HUDEP-2 (cell line): ENCODE results near the gene CYP4F22.
A peak's percentile ranks its signal among the peaks of the same experiment; 100 is the strongest.
"Not testable (repeated sequence)": the region's sequence is repeated elsewhere in the genome, so short reads cannot be mapped to it uniquely, and the experiment has no call there.

ENCODE experiments used
- DNase-seq, 76 experiments: peaks; one replicate each; lab custom pipeline; 2025; ENCODE audit not compliant: unreplicated experiment in 76 of 76; lab: John Stamatoyannopoulos, UW

CYP4F22 gene

DNA sequence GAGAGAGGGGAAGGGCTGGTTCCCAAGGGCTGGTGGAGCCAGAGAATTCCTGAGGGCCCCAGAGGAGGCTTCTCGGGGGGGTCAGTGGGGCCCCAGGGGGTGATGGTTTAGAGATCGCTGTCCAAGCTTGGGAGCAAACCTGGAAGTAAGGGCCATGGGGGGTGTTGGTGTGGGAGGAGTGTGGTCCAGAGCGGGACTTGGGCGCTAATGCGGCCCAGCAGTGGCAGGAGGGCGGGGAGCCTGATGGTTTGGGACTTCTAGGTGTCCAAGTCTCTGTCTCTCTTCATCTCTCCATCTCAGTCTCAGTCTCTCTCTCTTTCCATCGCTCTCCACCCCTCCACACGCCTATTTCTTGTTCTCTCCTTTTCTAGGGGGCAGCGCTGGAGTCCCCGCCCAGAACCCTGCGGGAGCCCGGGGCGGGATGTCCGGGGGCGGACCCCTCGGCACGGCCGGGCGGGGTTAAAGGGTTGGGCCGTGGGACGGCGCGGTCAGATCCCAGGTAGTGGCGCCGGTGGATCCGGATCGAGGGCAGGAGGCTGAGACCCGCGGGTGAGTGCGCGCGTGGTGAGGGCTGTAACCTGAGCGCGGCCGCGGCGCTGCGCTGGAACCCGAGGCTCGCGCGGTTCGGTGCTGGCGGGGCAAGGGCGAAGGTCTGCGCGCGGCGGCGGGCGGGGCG lies at the start of gene CYP4F22:
Gene CYP4F22, plus strand, starts transcription at position 491 of the 676 bp plus-strand sequence. CDS start 16,812 bp downstream, outside the sequence.
- DNase-seq, result no peak

DNA sequence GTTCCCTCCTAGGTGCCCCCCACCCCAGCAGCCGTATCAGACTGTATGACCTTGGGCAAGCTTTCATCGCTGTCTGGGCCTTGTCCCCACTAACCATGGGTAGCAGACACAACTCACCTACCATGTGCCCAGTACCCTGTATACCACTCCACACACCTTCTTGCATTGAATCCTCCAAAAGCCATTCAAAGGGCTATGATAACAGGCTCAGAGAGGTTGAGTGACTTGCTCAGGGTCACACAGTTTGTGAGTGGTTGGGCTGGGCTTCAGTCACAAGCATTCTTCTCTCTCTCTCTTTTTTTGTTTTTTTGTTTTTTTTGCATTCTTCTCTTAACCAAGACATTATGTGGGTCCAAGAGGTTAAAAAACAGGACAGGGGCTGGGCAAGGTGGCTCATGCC lies 46.6 kb upstream of the CYP4F22 start:
- no peak for DNase-seq

DNA sequence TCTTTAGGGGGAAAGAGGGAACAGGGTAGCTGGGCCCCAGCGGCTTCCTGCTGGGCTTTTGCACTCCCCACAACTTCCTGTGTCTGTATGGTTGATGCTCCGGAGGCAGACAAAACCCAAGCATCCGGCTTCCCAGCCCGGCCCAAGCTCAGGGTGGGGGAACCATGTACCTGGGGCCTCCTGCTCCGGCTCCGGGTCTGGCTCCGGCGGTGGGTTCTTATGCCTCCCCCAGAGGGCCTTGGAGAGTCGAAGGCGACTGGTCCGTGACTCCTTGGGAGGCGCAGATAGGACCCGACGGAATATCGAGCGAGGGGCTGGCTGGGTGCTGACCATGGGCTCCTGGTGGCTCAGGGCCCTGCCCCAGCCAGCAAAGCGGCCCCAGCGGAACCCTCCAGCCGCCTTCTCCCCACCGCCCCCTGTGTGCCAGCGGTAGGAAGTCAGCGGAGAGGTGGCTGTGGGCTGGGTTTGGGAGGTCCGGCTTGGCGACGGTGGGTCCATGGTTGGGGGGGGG lies 44.4 kb upstream of the CYP4F22 start:
- DNase-seq, result no peak

DNA sequence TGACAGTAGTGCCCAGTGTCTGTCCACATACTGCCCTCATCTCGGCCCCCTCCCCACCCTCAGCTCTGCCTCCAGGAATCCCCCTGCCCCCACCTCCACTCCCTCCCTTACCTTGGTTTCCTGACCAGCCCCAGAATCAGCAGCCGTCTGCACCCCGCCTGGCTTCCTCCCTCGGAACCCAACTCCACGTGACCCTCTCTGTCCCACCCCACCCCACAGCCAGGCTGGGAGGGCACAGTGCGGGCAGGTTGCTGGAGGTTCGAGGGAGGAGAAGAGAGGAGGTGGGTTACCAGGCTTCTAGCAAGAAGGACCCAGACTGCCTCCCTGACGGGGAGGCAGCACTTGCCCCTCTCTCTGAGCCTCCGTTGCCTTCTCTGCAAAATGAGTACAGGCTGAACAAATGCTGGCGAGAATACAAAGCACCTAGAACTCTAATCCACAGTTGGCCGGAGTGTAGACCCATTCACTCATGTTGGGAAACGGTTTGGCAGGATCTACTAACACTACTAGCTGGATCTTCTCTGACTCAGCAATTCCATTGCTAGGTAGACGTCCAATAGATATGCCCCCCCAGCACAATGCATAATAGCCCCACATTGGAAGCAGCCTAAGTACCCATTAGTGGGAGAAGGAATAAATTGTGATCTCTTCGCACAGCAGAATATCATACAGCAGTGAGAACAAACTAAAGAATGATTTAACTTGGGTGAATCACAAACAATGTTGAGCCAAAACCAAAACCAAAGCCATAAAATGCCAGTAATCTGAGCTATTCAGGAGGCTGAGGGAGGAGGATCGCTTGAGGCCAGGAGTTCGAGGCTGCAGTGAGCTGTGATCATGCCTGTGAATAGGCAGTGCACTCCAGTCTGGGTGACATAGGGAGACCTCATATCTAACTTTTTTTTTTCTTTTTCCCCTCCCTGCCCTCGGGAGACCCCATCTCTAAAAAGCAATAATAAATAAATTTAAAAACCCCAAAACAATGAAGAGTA lies 43.6 kb upstream of the CYP4F22 start, which contains the start of gene RASAL3:
Gene RASAL3, minus strand, starts transcription at position 151 of the 992 bp plus-strand sequence. CDS start 186 bp downstream, outside the sequence.
- no peak for DNase-seq

DNA sequence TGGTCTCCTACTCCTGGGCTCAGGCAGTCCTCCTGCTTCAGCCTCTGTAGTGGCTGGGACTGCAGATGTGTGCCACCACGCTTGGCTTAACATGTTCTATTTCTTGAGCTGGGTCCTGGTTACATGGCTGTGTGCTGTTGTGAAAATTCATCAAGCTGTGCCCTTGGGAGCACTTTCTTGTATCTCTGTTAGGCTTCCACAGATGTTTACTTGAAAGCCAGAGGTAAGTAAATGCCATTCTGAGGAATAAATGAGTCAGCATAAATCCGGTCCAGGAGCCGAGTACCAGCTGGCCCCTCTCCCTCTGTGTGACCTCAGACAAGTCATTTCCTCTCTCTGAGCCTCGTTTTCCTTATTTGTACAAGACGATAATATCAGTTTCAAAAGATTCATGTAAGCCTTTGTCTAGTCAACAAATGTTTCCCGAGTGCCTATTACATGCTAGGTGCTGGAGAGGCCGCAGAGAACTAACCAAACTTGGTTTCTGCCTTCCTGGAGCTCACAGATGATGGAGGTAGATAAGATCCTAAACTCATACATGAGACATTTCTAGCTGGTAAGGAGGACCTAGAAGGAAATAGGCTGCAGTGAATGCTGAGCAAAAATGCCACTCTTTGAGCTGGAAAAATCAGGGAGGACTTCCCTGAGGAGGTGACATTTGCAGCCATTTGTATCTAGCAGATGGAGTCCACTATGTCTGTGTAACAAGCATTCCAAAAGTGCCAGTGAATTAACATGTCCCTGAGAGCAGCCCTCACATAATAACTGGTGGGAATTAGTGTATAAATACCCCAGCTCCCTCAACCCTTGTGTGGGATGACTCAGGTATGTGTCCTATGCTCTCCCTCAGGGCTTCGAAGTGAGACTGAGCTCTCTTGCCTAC lies 41.2 kb upstream of the CYP4F22 start:
- peak in 1 of 76 experiments; percentile 26 for DNase-seq

DNA sequence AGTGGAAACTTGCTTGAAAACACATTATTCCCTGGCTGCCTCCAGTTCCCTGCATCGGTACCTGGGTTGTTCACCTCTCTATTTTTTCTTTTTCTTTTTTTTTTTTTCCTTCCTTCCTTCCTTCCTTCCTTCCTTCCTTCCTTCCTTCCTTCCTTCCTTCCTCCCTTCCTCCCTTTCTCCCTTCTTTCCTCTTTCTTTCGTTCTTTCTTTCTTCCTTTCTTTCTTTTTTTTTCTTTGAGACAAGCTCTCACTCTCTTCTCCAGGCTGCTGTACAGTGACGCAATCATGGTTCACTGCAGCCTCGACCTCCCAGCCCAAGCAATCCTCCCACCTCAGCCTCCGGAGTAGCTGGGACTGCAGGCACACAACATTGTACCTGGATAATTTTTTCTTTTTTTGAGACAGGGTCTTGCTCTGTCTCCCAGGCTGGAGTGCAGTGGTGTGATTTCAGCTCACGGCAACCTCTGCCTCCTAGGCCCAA lies 40.6 kb upstream of the CYP4F22 start:
- DNase-seq, result no peak

DNA sequence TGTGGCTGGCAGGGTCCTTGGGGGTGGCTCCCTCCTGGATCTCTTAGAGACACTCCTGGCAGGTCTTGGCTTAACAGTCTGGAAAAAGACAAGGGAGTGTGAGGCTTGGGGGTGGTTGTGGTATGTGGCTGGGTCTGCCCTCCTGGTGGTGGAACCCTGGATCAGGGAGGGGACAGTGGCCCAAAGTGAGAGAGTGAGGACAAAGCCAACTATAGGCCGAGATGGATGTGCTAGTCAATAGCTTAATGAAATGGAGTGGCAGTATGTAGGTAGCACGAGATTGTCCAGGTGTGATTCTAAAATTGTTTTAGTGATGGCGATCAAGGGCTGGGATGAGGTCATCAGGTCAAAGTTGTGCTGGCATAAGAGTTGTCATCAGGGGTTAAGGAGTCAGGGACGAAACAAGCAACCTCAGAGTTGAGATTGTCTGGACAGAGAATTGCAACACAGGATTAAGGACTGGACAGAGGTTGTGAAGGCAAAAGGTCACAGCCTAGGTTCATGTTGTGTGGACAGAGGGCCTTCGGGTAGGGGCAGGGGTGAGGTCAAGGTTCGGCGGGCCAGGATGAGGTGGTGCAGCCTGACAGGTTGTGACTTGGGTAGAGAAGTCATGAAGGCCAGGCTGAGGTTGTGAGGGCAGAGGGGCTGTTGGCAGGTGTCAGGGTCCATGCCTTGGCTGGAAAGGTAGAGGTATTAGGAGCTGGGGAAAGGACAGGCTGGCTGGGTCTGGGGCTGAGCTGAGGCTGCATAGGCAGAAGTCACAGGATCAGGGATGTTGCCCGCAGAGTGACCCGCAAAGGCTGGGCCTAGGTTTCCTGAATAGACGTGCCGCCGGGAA lies 39.4 kb upstream of the CYP4F22 start:
- no peak for DNase-seq

DNA sequence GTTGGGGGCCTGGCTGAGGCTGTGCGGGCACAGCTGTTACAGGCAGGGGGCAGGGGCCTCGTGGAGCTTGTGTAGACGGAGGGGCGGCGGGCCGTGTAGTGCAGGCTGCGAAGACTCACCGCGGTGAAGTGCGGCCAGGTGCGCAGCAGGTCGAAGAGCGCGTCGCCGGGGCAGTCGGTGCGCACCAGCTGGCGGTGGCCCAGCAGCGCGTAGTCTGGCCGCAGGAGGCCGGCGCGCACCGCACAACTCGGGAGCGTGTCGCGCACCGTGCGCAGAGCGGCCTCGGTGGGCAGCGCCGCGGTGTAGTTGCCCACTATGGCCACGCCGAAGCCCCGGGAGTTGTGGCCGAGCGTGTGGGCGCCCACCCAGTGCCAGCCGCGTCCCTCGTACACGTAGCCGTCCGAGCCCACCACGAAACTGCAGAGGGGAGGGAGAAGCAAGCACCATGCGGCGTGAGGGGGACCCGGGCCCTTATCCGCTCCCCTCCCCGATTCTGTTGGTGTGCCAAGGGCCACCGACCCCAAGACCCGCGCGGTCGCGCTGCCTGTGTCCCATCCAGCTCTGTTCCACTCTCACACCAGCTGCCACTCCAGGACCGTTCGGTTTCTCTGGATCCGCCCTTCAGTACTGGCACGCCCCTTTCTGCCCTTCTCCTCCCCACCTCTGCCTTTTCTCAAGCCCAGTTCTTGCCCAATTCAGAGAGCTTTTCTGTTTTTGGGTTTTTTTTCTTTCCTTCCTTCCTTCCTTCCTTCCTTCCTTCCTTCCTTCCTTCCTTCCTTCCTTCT lies 38.6 kb upstream of the CYP4F22 start:
- peak in 1 of 76 experiments; percentile 13 for DNase-seq

DNA sequence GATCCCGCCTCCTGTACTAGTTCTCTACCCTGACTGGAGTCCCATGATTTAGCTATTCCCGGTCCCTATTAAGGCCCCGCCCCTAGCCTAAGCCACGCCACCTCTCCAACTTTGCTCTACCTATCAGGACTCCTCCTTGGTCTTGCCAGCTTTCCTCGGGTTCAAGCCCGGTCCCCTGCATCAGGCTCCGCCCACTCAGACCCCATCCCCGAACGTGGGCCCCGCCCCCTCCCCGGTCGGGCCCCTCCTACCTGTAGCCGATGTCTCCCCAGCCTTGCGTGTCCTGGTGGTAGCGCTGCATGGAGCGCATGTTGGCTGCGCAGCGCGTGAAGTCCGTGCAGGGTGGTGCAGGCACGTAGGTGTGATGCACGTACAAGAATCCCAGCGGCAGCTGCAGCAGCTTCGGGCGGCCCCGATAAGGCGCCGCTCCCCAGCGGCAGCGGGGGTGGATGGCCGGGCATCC lies 36.7 kb upstream of the CYP4F22 start:
- DNase-seq, result no peak

DNA sequence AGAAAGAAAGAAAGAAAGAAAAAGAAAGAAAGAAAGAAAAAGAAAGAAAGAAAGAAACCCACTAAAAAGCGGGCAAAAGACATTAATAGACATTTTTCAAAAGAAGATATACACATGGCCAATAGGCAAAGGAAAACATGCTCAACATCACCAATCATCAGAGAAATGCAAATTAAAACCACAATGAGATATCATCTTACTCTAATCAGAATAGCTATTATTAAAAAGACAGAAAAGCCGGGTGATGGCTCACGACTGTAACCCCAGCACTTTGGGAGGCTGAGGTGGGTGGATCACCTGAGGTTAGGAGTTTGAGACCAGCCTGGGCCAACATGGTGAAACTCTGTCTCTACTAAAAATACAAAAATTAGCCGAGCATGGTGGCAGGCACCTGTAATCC lies 34.5 kb upstream of the CYP4F22 start:
- DNase-seq, result not testable (repeated sequence)

DNA sequence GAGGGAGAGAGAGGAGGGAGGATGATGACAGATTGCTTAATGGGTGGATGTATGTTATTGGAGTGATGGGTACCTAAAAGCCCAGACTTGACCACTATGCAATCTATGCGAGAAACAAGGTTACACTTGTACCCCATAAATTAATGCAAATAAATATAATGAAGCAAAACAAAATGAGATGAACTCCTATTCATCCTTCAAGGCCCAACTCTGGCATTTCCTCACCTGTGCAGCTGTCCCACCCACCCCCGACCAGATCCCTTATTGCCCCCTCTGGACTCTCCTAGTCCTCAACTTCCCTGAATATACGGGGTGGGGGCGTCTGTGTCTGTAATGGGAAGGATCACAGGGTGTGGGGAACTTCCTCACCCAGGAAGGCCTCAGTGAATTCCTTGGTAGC lies 33.2 kb upstream of the CYP4F22 start:
- no peak for DNase-seq

DNA sequence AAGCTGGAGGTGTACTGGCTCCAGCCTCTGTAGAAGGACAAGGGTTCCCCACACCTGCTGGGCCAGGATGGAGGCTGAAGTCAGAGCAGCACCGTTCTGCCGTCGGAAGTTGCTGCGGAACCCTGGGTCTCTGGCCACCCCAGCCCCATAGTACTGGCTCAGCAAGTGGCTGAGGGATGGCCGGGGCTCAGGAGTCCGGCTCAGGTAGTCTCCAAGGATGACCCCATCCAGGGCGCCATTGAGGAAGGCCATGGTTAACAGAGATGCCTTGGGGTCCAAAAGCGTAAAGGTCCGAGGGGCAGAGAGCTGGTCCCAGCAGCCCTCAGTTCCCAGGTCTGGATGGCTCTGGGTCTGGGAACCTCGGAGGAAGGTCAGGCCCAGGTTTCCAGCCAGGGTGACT lies 32.7 kb upstream of the CYP4F22 start:
- DNase-seq, result no peak

DNA sequence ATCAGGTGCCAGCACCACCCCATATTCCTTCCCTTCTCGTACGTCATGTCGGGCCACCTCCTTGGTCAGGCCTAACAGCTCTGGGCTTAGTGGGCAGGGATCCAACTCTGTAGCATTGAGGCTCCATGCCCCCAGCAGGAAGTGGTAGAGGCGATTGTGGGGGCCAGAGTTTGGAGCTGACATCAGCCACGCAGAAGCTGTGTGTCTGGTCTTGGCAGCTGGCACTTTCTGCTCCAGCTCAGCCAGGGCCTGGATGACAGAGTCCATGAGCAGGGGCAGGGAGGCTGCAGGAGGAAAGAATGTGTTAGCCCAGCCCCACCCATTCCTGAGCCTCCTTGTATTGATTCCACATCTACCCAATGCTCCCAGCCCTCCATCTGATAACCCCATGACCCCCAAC lies 32.0 kb upstream of the CYP4F22 start:
- DNase-seq, result no peak

DNA sequence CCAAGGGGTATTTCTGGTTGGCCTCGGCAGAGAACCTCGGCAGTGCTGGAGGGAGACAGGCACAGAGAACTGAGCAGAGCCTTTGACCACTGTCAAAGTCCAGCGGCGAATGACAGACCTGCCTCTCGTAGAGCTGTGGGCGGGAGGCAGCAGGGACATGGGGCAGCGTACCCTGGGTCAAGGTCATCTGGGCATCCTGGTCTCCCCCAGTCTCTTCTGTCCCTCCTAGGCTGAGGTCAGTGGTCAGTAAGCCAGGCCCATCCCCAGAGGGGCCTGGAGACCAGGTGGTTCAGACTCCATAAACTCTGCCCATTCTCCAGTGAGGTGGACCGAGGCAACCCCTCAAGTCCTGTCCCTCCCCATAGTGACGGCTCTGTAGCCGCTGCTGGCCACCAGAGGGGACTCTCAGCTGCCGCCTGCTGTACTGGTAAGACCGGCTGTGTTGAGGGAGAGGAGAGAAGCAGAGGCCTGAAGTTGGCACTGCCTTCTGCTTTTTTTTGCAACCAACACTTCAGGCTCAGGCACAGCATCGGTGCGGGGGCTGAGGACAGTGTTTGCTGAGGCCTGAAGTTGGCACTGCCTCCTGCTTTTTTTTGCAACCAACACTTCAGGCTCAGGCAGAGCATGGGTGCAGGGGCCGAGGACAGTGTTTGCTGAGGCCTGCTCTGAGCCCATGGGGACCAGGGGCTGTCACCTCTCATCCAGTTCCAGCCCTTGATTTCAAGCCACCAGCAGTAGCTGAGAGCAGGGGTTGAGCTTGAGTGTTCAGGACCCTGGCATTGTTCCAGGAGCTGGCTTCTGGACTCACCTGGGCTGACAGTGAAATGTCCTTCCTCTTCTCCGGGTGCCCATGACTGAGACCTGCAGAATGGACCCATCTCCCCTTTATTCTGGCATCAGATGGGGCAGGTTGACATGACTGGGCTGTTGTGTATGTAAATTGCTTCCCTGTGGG lies 28.7 kb upstream of the CYP4F22 start, which contains the start of gene PGLYRP2:
Gene PGLYRP2, minus strand, starts transcription at position 111 of the 955 bp plus-strand sequence. CDS start 130 bp downstream, outside the sequence.
- peak in 4 of 76 experiments; percentile 8 to 27 (median 10) for DNase-seq

DNA sequence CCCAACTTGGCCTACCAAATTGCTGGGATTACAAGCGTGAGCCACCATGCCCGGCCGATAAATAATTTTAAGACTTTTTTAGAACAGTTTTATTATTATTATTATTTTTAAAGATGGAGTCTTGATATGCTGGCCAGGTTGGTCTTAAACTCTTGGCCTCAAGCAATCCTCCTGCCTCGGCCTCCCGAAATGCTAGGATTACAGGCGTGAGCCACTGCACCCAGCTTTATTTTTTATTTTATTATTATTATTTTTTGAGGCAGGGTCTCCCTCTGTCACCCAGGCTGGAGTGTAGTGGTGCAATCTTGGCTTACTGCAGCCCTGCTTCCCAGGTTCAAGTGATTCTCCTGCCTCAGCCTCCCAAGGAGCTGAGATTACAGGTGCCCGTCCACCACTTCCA lies 27.3 kb upstream of the CYP4F22 start:
- not testable (repeated sequence) for DNase-seq

DNA sequence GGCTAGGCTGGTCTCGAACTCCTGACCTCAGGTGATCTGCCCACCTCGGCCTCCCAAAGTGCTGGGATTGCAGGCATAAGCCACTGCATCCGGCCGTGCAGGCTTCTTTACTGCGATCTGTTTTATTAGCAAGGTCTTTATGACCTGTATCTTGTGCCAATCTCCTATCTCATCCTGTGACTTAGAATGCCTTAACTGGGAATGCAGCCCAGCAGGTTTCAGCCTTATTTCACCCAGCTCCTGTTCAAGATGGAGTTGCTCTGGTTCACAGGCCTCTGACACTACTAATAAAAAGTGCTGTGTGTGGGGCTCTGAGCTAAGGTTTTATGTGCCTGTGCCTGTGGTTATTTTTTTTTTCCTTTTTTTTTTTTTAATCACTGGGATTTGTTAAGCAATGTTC lies 22.6 kb upstream of the CYP4F22 start:
- DNase-seq, result not testable (repeated sequence)

DNA sequence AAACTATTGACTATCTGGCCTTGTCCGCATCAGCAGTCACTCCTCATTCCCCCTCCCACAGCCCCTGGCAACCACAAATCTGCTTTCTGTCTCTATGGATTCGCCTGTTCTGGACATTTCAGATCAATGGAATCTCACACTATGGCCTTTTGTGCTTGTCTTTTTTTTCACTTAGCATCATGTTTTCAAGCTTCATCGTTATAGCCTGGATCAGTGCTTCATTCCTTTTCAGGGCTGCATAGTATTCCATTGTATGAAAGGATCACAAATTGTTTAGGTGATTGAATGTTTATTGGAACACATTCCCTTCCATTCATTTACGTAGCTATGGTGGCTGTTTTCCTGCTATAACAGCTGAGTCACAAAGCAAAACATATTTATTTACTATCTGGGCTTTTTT lies 21.3 kb upstream of the CYP4F22 start:
- DNase-seq, result no peak
